RWPE2 (cell line): ENCODE results near the gene SEC14L6.
A peak's percentile ranks its signal among the peaks of the same experiment; 100 is the strongest.
"Not testable (repeated sequence)": the region's sequence is repeated elsewhere in the genome, so short reads cannot be mapped to it uniquely, and the experiment has no call there.

Source experiments
- ATAC-seq: fragments of 200-7000 bp; cut with Tn5 transposase; 3 replicates; pipeline ENCODE4 v1.9.1; 2021; ENCODE audit warnings: low read depth
- DNase-seq: peaks from one replicate; pipeline ENCODE4 v3.0.0-alpha.2; 2020; ENCODE audit warnings: low spot score
- H3K27ac ChIP-seq: fragments of 450-650 bp; 2 replicates; pipeline ENCODE4 v1.5.1; 2017; ENCODE audit warnings: mild to moderate bottlenecking; ENCODE audit not compliant: poor library complexity, severe bottlenecking
- H3K27me3 ChIP-seq: fragments of 250-450 bp; sonication (Bioruptor Pico); 2 replicates; pipeline ENCODE4 v1.5.1; 2021; ENCODE audit warnings: mild to moderate bottlenecking, moderate library complexity; ENCODE audit not compliant: insufficient read depth, poor library complexity, severe bottlenecking
- H3K36me3 ChIP-seq: fragments of 250-450 bp; sonication (Bioruptor Pico); 2 replicates; pipeline ENCODE4 v1.5.1; 2020; ENCODE audit warnings: low read depth, mild to moderate bottlenecking, moderate library complexity
- H3K4me1 ChIP-seq: fragments of 250-450 bp; sonication (Bioruptor Pico); 2 replicates; pipeline ENCODE4 v1.5.1; 2021; ENCODE audit warnings: mild to moderate bottlenecking, moderate library complexity; ENCODE audit not compliant: insufficient read depth, poor library complexity, severe bottlenecking
- H3K4me3 ChIP-seq: fragments of 250-450 bp; sonication (Bioruptor Pico); 2 replicates; pipeline ENCODE4 v1.5.1; 2021; ENCODE audit warnings: mild to moderate bottlenecking, moderate library complexity; ENCODE audit not compliant: severe bottlenecking
- H3K9me3 ChIP-seq: fragments of 250-450 bp; sonication (Bioruptor Pico); 2 replicates; pipeline ENCODE4 v1.5.1; 2021; ENCODE audit warnings: mild to moderate bottlenecking, moderate library complexity; ENCODE audit not compliant: severe bottlenecking
- TF ChIP-seq, protein P1 (sequence below): fragments of 450-650 bp; IDR thresholded peaks from one replicate; pipeline ENCODE4 v1.5.1; 2017; ENCODE audit warnings: mild to moderate bottlenecking, moderate library complexity; ENCODE audit not compliant: poor library complexity, severe bottlenecking

SEC14L6 gene

GRCh38 chr22:30557243-30557642 is 10.7 kb upstream of the SEC14L6 start:
- ATAC-seq: no peak
- Histone ChIP-seq H3K4me1 (no peaks in the 10 kb centered on the region), H3K9me3 (no peaks in the 10 kb centered on the region), H3K36me3 (no peaks in the 10 kb centered on the region), H3K27ac (no peak overlapping the region), H3K4me3 (no peak overlapping the region), H3K27me3 (no peaks in the 10 kb centered on the region)
- no peak for DNase-seq
- TF ChIP-seq, protein P1, sequence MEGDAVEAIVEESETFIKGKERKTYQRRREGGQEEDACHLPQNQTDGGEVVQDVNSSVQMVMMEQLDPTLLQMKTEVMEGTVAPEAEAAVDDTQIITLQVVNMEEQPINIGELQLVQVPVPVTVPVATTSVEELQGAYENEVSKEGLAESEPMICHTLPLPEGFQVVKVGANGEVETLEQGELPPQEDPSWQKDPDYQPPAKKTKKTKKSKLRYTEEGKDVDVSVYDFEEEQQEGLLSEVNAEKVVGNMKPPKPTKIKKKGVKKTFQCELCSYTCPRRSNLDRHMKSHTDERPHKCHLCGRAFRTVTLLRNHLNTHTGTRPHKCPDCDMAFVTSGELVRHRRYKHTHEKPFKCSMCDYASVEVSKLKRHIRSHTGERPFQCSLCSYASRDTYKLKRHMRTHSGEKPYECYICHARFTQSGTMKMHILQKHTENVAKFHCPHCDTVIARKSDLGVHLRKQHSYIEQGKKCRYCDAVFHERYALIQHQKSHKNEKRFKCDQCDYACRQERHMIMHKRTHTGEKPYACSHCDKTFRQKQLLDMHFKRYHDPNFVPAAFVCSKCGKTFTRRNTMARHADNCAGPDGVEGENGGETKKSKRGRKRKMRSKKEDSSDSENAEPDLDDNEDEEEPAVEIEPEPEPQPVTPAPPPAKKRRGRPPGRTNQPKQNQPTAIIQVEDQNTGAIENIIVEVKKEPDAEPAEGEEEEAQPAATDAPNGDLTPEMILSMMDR: no peak

- Histone ChIP-seq H3K27ac (no peak overlapping the region), H3K36me3 (no peaks in the 10 kb centered on the region), H3K4me1 (no peaks in the 10 kb centered on the region), H3K9me3 (no peaks in the 10 kb centered on the region), H3K4me3 (no peak overlapping the region), H3K27me3 (no peaks in the 10 kb centered on the region)
- TF ChIP-seq, protein P1: no peak
- DNase-seq (no peak), ATAC-seq (0 out of 3 replicates have a peak, but pooled peaks have one; percentile 23)
Observed at GRCh38 chr22:30556388-30556787, 9.8 kb upstream of the SEC14L6 start.

- H3K36me3 ChIP-seq: no peaks in the 10 kb centered on the region
- ATAC-seq (no peak), DNase-seq (no peak)
- H3K4me1 ChIP-seq: no peaks in the 10 kb centered on the region
- no peak overlapping the region for H3K27ac ChIP-seq
- TF ChIP-seq, protein P1: no peak
- H3K9me3 ChIP-seq: no peaks in the 10 kb centered on the region
- no peak overlapping the region for H3K4me3 ChIP-seq
- H3K27me3 ChIP-seq: no peaks in the 10 kb centered on the region
Observed at GRCh38 chr22:30555282-30556210, 9.0 kb upstream of the SEC14L6 start.

- TF ChIP-seq, protein P1: no peak
- no peaks in the 10 kb centered on the region for H3K36me3 ChIP-seq
- no peak for ATAC-seq
Observed at GRCh38 chr22:30553971-30554370, 7.4 kb upstream of the SEC14L6 start.

DNA sequence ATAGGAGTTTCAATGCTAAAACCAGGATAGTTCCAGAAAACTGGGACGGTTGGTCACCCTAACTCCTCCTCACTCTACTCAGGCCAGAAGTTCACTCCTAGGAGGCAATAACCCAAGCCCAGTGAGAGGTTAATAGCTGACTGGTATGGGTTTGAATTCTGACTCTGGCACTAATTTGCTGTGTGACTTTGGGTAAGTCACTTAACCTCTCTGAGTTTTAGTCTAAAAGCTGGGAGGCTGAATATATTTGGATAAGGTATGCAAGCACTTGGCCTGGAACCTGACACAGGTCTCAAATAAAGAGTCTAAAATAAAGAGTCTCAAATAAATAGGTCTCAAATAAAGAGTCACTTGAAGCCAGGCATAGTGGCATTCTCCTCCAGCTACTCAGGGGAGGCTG is 6.2 kb upstream of the SEC14L6 start:
- H3K4me1 ChIP-seq: no peaks in the 10 kb centered on the region
- no peaks in the 10 kb centered on the region for H3K36me3 ChIP-seq
- TF ChIP-seq, protein P1: no peak
- no peak for DNase-seq
- H3K4me3 ChIP-seq: no peak overlapping the region
- H3K9me3 ChIP-seq: no peaks in the 10 kb centered on the region
- no peak for ATAC-seq
- no peak overlapping the region for H3K27ac ChIP-seq
- no peaks in the 10 kb centered on the region for H3K27me3 ChIP-seq

More at GRCh38 chr22:30553971-30554370, 7.4 kb upstream of the SEC14L6 start:
- Histone ChIP-seq H3K9me3 (no peaks in the 10 kb centered on the region), H3K4me1 (no peaks in the 10 kb centered on the region), H3K27me3 (no peaks in the 10 kb centered on the region), H3K4me3 (no peak overlapping the region), H3K27ac (no peak overlapping the region)
- no peak for DNase-seq

DNA sequence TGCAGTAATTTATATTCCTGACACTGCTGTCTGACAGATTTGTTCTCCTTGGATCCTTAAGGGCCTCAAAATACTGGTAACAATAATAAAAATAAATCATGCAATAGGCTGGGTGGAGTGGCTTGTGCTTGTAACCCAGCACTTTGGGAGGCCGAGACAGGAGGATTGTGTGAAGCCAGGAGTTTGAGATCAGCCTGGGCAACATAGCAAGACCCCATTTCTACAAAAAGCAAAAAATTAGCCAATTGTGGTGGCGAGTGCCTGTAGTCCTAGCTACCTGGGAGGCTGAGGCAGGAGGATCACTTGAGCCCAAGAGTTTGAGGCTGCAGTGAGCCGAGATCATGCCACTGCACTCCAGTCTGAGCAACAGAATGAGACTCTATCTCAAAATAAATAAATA is 5.3 kb upstream of the SEC14L6 start:
- H3K4me3 ChIP-seq: not testable (repeated sequence)

More for the DNA sequence above, 5.3 kb upstream of the SEC14L6 start:
- not testable (repeated sequence) for H3K27ac ChIP-seq, H3K27me3 ChIP-seq, H3K36me3 ChIP-seq, DNase-seq, H3K9me3 ChIP-seq, H3K4me1 ChIP-seq, ATAC-seq
